Fibroblast of lung (primary cell): ENCODE measurements around the gene KIF1B. TPM values are rescaled to one million over a fixed set of nuclear protein-coding genes. Genes with fewer than 3 reads are reported as not detected.
A peak's percentile ranks its signal among the peaks of the same experiment; 100 is the strongest.
"Not testable (repeated sequence)": the region's sequence is repeated elsewhere in the genome, so short reads cannot be mapped to it uniquely, and the experiment has no call there.

Experiments
- DNase-seq, 2 donors: peaks; one replicate each; pipeline versions ENCODE4 v3.0.0 to v3.0.0-alpha.2; 2010; ENCODE audit warnings: low read depth in 2 of 2
- H2AFZ ChIP-seq: 2 replicates; pipeline ENCODE4 v1.5.1; 2012; ENCODE audit warnings: low read length, control low read depth, inconsistent platforms
- H3K27ac ChIP-seq: 2 replicates; pipeline ENCODE4 v1.5.1; 2011; ENCODE audit warnings: low read length, control low read depth; ENCODE audit not compliant: insufficient read depth
- H3K27me3 ChIP-seq: 2 replicates; pipeline ENCODE4 v1.5.1; 2011; ENCODE audit warnings: mild to moderate bottlenecking, low read length; ENCODE audit not compliant: control insufficient read depth, insufficient read depth
- H3K36me3 ChIP-seq: 2 replicates; pipeline ENCODE4 v1.5.1; 2011; ENCODE audit warnings: low read length; ENCODE audit not compliant: control insufficient read depth, insufficient read depth
- H3K4me1 ChIP-seq: 2 replicates; pipeline ENCODE4 v1.5.1; 2011; ENCODE audit warnings: low read length; ENCODE audit not compliant: control insufficient read depth, insufficient read depth; ENCODE audit errors: extremely low read depth
- H3K4me2 ChIP-seq: 2 replicates; pipeline ENCODE4 v1.5.1; 2011; ENCODE audit warnings: low read length, control low read depth; ENCODE audit not compliant: insufficient read depth; ENCODE audit errors: extremely low read depth
- H3K4me3 ChIP-seq, 4 experiments: fragments of 200-600 bp in 1 of 4; sonication (generic) in 1 of 4; replicated peaks in 1 of 4; 2 replicates each; pipeline ENCODE4 v1.5.1; 2011 to 2016; ENCODE audit warnings: low read length in 4 of 4, low read depth in 3 of 4, mild to moderate bottlenecking in 3 of 4, control low read depth in 2 of 4, inconsistent platforms in 1 of 4, mixed read lengths in 1 of 4; ENCODE audit not compliant: insufficient read depth in 1 of 4; ENCODE audit errors: control extremely low read depth in 1 of 4
- H3K79me2 ChIP-seq: 2 replicates; pipeline ENCODE4 v1.5.1; 2012; ENCODE audit warnings: mild to moderate bottlenecking, low read length, inconsistent platforms; ENCODE audit not compliant: control insufficient read depth, insufficient read depth
- H3K9ac ChIP-seq: 2 replicates; pipeline ENCODE4 v1.5.1; 2011; ENCODE audit warnings: mild to moderate bottlenecking, low read length, control low read depth; ENCODE audit not compliant: insufficient read depth
- H3K9me3 ChIP-seq: 2 replicates; pipeline ENCODE4 v1.5.1; 2012; ENCODE audit warnings: low read depth, low read length; ENCODE audit not compliant: control insufficient read depth, insufficient read depth
- H4K20me1 ChIP-seq: 2 replicates; pipeline ENCODE4 v1.5.1; 2011; ENCODE audit warnings: low read length; ENCODE audit not compliant: control insufficient read depth, insufficient read depth; ENCODE audit errors: extremely low read depth
- CTCF ChIP-seq, 2 donors: IDR thresholded peaks in 1 of 2; conservative IDR thresholded peaks in 1 of 2; 1 replicate in 1 of 2; 2 replicates in 1 of 2; pipeline ENCODE4 v1.5.1; 2011 to 2012; ENCODE audit warnings: low read length in 2 of 2, control low read depth in 1 of 2, inconsistent platforms in 1 of 2, low read depth in 1 of 2, mild to moderate bottlenecking in 1 of 2
- EZH2 ChIP-seq: IDR thresholded peaks from 2 replicates; pipeline ENCODE4 v1.5.1; 2012; ENCODE audit warnings: low read length, control low read depth, mild to moderate bottlenecking; ENCODE audit errors: missing control alignments
- polyA plus RNA-seq, 2 donors: library from polyadenylated mRNA; depleted of rRNA in 1 of 2; stranded (reverse) in 1 of 2; unstranded in 1 of 2; fragments of >200 nt; gene quantifications; 2 replicates each; pipeline ENCODE4 v1.2.1, GENCODE V29; 2011 to 2012; ENCODE audit warnings: missing spikeins in 1 of 2
- total RNA-seq: library from RNA; depleted of rRNA; stranded (reverse); fragments of >200 nt; gene quantifications from 2 replicates; pipeline ENCODE4 v1.2.1, GENCODE V29; 2014

Gene KIF1B
- total and polyA plus RNA-seq, 2 donors (not counting 1 experiment from before 2014, with no cell fraction given) = 23.6 to 34.3 TPM

- Histone ChIP-seq H3K27me3 (no peaks in the 10 kb centered on the region), H3K79me2 (no peaks in the 10 kb centered on the region), H3K4me2 (no peak overlapping the region), H3K4me3 (no peak overlapping the region), H2AFZ (no peak overlapping the region), H4K20me1 (no peaks in the 10 kb centered on the region), H3K9me3 (no peaks in the 10 kb centered on the region), H3K4me1 (no peaks in the 10 kb centered on the region), H3K9ac (no peak overlapping the region), H3K36me3 (peaks cover 11% of the 10 kb centered on the region), H3K27ac (no peak overlapping the region)
- DNase-seq = no peak
- TF ChIP-seq EZH2 (no peak), CTCF (conservative IDR thresholded peaks at IDR 0.05 in 1 of 2, IDR thresholded peaks at IDR 0.05 in 1 of 2; ENCODE audit: low read depth in 1 of 2, low read length in 2 of 2) (no peak)
Measured at GRCh38 chr1:10421637-10422036, 211.3 kb downstream of the KIF1B start.

DNA sequence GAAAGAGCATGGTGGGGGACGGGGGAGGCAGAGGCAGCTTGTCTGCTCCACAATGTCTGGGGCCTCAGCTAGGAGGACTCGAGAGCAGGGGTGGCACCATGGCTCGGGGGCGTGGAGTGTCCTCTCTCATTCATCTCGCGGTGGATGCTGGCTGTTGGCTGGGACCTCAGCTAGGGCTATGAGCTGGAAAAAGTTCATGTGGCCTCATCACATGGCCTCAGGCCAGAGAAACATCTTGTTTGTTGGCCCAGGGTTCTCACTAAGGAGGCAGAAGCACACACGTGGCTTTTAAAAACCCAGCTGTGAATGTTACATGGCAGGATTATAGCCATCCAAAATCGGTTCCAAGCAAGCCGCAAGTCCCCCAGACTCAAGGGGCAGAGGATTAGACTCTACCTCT lies 213.7 kb downstream of the KIF1B start:
- Histone ChIP-seq H2AFZ (no peak overlapping the region), H3K79me2 (no peaks in the 10 kb centered on the region), H3K4me1 (no peaks in the 10 kb centered on the region), H3K9ac (no peak overlapping the region), H3K4me3 (no peak overlapping the region), H3K27me3 (no peaks in the 10 kb centered on the region), H3K4me2 (no peak overlapping the region), H3K9me3 (no peaks in the 10 kb centered on the region), H3K36me3 (peaks cover 5% of the 10 kb centered on the region), H4K20me1 (no peaks in the 10 kb centered on the region), H3K27ac (no peak overlapping the region)
- TF ChIP-seq EZH2 (no peak), CTCF (conservative IDR thresholded peaks at IDR 0.05 in 1 of 2, IDR thresholded peaks at IDR 0.05 in 1 of 2; ENCODE audit: low read depth in 1 of 2, low read length in 2 of 2) (no peak)
- DNase-seq = peak; percentile 6 to 66

GRCh38 chr1:10424651-10425050 lies 214.3 kb downstream of the KIF1B start:
- Histone ChIP-seq H3K36me3 (peaks cover 2% of the 10 kb centered on the region), H3K79me2 (no peaks in the 10 kb centered on the region), H3K4me3 (no peak overlapping the region), H3K4me1 (no peaks in the 10 kb centered on the region), H4K20me1 (no peaks in the 10 kb centered on the region), H3K27ac (no peak overlapping the region), H2AFZ (no peak overlapping the region), H3K27me3 (no peaks in the 10 kb centered on the region), H3K9me3 (no peaks in the 10 kb centered on the region), H3K9ac (no peak overlapping the region), H3K4me2 (no peak overlapping the region)
- no peak for DNase-seq
- TF ChIP-seq CTCF (conservative IDR thresholded peaks at IDR 0.05 in 1 of 2, IDR thresholded peaks at IDR 0.05 in 1 of 2; ENCODE audit: low read depth in 1 of 2, low read length in 2 of 2) = no peak
- TF ChIP-seq EZH2 = no peak

- H3K27me3 ChIP-seq, H3K9ac ChIP-seq, H3K9me3 ChIP-seq, H4K20me1 ChIP-seq, H3K4me3 ChIP-seq, H2AFZ ChIP-seq, H3K4me1 ChIP-seq, H3K4me2 ChIP-seq, DNase-seq, H3K79me2 ChIP-seq, H3K36me3 ChIP-seq, H3K27ac ChIP-seq: not testable (repeated sequence)
Measured at GRCh38 chr1:10425826-10426534, 215.6 kb downstream of the KIF1B start.

- not testable (repeated sequence) for H3K36me3 ChIP-seq, H3K27me3 ChIP-seq, DNase-seq, H2AFZ ChIP-seq, H3K4me1 ChIP-seq, H3K4me2 ChIP-seq, H3K27ac ChIP-seq, H3K9me3 ChIP-seq, H3K79me2 ChIP-seq, H4K20me1 ChIP-seq, H3K9ac ChIP-seq, H3K4me3 ChIP-seq
Measured at GRCh38 chr1:10426535-10426848, 216.1 kb downstream of the KIF1B start.
